GM18508 (cell line): ENCODE measurements around the gene CFAP251.

Experiments used
- ATAC-seq: cut with Tn5 transposase; IDR thresholded peaks from one replicate; pipeline ENCODE4 v1.9.1; 2021; ENCODE audit warnings: moderate number of reproducible peaks; ENCODE audit not compliant: insufficient read depth, unreplicated experiment

The CFAP251 gene

DNA sequence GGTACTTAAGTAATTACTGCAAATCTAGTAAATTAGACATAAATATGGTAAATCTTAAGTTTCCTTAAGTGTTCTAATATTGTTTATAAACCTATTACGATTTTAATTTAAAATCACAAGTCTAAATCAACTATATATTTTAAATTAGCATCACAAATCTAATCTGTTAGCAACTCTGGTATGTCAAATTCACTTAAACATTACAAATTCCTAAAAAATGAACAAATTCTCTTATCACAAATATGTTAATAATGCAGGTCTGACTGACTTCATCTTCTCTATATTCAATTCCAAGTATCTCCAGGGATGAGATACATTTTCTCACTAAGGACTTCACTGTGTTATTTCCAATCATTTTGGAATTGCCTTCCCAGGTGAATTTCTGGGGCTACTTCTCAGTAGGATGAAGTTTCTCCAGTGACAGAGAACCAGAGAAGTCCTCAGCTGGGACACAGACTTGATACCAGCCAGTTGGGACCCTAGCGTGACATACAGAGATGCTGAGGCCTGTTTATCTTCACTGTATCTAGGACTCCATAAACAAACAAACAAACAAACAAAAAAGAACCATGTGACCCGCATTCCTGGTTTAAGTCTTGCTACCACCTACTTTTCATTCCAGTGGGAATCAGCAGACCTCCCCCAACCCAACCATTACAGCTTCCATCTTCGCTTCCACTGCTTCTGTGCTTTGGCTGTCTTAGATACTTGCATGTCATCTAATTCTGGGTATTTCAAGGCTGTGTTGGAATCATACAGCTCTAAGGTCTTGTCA, 21.8 kb downstream of the CFAP251 start:
- no peak for ATAC-seq

DNA sequence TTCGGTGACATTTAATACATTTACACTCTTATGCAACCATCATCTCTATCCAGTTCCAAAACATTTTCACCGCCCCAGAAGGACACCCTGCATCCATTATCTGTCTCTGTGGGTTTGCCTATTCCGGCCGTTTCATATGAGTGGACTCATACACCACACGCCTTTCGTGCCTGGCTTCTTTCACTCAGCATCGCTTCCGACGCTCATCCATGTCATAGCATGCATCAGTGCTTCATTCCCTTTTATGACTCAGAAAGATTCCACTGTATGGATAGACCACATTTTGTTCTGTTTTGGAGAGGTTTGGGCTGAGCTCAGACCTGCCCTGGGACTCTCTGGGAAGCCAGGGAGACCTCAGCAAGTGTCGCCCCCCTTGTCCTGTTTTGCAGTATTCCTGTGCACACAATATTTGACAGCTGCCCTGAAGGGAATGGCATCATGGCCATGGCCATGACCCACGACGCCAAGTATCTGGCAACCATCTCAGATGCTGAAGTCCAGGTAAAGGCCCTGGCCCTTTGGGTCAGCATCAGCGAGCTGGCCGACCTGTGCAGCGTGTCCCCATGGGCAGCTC, 23.8 kb downstream of the CFAP251 start:
- no peak for ATAC-seq

DNA sequence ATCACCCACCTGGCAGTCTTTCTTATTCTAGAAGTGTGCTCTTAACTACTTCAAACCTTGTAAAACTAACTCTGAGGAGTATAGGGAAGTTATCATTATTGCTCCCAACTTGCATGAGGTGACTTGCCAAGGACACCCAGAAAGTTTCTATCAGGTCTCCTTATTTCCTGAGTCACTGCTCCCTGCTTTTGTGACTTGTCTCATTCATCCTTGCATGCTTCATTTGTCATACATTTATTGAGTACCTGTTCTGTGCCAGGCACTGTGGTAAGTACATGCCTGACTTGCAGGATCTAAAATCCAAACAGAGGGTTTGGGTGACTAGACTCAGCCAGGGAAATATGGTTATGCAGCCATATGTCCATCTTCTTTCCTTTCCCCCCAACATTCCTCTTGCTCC, 25.5 kb downstream of the CFAP251 start:
- ATAC-seq, result no peak

DNA sequence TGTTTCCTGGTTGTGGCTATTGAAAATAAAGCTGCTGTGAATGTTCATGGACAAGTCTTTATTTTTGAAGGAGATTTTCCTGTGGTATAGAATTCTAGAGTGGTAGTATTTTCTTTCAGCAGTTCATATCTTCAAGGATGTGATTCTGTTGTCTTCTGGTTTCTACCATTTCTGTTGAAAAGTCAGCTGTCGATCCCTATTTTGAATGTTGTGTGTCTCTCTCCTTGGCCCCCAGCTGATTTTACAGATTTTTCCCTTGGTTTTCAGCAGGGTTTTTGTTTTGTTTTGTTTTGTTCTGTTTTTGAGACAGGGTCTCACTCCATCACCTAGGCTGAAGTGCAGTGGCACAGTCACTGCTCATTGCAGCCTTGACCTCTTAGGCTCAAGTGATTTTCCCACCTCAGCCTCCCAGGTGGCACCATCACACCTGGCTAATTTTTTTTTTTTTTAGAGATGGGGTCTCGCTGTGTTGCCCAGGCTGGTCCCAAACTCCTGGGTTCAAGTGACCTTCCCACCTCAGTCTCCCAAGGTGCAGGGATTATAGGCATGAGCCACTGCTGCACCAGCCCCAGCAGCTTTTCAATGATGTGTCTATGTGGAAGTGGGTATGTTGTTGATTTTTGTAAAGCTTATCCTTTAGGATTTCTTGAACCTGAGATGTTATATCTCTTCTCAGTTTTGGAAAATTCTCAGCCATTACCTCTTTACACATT, 28.1 kb downstream of the CFAP251 start:
- ATAC-seq, result no peak

DNA sequence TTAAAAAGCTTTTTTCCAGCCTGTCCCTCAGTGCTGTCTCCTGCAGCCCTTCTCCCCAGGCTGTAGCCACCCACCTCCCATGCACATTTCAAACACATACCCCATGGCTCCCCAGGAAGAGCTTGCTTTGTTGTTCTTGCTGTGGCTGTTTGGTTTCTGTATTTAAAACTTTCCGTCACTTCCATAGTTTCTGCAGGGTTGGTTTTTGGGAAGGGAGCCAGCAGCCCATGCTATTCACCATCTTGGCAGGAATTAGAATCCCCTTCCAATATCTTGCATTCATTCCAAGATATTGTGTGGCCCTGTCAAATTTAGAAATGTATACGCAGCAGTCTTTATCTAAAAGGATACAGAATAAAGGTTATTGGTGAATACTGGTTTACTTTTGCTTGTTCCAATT, 29.6 kb downstream of the CFAP251 start:
- ATAC-seq, result no peak

DNA sequence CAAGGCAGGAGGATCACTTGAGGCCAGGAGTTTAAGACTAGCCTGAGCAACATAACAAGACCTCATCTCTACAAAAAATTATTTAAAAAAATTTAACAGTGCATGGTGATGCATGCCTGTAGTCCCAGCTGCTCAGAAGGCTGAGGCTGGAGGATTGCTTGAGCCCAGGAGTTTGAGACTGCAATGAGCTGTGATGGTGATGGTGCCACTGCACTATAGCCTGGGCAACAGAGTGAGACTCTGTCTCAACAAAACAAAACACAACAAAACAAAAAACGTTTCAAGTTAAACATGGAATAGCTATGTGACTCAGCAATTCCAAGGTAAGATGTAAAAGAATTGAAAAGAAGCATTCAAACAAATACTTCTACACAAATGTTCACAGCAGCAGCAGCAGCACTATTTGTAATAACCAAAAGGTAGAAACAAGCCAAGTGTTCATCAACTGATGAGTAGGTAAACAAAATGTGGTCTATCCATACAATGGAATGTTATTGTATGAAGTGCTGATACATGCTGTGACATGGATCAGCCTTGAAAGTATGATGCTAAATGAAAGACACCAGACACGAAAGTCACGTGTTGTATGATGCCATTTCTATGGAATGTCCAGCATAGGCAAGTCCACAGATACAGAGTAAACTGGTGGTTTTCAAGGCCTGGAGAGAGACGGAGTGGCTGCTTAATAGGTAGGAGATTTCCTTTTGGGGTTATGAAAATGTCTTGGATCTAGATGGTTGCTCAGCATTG, 31.4 kb downstream of the CFAP251 start:
- ATAC-seq, result no peak

DNA sequence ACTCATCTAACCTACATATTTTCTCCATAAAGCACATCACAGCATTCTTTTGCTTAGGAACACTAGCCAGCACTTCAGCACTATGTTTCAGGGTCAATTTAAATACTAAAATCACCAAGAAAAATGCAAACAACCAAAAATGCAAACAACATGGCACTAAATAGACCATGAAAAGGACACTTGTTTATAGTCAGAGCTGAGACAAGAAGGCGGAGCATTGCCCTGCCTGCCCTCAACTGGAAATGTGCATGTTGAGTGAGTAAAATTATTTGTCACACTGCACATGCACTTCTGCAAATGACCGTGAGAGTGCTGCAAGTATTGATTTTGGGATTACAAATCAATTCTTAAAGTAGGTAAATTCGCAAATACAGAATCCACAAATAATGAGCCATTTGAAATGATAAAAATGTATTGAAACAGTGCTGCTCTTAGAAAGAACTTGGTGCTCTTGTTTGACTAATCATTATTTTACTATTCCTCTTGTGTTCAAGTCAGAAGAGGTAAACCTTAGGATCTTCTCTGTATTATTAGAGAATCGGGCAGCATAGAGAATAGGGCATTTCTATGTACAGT, 34.8 kb downstream of the CFAP251 start:
- no peak for ATAC-seq

DNA sequence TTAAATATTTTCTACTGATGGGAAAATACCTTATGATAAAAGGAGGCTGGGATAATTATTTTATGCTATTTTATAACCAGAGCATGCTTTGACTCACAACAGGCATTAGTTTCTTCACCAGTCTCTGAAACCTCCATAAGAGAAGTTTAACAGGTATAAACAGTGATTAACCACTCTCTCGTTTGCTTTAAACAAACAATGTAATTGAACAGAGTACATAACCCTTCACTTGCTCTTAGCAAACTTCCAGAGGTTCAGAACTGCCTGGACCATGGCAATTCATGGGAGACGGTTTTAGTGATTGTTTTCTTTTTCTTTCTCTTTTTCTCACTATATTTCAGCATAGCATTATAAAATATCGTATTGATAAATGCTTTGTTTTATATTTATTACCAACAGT, 35.3 kb downstream of the CFAP251 start:
- no peak for ATAC-seq

DNA sequence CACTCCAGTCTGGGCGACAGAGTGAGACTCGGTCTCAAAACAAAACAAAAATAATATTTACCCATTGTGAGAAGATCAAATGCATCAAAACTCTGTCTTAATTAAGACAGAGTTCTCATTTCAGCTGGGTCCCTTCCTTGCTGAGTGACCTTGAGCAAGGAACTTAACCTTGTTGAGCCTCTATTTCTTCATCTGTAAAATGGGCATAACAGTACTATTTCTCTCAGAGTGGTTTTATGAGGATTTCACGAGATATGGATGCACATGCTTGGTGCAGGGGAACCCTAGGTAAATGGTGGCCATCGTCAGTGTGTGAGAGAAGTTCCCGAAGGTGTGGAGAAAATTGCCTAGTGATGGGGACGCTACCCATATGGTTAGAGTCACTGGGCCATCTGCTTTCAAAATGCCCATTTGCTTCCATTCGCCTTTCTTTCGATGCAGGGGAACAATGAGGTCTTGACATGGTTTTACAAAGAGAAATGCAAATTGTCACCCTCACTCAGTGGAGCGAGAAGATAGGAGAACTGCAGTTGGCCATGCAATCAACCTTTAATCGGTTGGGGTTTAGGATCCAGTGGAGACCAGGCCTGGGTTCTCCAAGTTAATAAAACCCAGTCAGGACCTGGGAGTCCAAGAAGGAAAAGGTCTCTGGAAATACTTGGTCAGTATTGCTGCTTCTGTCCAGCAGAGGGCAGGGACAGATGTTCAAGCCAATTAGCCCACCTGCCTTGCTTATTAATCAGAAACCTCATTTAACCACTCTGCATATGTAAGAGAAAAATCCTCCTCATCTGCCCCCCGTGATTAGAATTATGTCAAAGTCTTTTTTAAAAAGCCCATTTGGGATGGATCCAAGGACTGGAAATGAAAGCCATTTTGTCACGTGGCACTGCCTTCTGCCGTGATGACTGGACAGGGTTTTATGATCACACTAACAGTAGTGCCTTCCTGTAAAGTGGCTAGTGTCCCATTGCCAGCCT, 37.2 kb downstream of the CFAP251 start:
- no peak for ATAC-seq

DNA sequence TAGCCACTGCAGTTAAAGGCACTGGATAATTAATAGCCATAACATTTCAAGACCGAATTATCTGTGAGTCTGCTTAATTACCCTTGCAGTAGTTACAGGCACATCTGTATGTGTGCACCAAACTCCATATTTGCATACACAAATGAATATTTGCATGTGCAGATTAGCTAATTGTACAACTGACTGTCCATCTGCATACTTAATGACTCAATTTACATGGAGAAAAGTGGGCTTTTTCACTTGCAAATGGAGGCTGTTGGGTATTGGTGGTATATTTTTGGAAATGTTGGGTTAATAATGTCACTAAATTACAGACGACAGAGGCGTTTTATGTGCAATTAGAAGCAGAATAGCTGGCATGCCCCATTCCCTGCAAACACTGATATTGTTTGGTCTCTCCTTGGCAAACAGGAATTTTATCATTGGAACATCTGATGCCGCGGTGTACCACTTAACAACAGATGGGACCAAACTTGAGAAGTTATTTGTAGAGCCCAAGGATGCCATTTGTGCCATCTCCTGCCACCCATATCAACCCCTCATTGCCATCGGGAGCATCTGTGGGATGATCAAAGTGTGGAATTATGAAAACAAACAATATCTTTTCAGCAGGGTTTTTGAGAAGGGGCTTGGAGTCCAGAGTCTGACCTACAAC, 39.6 kb downstream of the CFAP251 start:
- no peak for ATAC-seq

DNA sequence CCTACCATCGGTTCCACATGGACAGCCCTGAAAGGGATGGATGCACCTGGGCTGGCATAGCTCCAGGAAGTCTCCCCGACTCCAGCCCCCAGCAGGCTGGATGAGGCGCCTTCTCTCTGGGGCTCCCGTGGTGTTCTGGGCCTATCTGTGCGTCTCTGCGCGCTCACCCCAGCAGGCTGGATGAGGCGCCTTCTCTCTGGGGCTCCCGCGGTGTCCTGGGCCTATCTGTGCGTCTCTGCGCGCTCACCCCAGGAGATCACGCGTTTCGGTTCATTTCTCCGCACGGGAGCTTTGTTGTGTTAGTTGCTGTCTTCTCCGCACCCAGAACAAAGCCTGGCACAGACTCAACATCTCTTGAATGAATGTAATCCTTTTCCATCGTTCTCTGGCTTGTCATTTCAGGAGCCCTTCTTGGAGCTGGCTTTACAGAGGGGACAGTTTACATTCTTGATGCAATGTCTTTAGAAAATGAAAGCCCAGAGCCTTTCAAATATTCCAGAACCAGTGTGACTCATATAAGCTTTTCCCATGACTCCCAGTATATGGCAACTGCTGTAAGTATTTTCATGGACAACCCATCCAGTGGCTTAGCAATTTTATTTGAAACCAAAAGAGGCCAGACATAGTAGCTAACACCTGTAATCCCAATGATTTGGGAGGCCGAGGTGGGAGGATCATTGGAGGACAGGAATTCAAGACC, 40.3 kb downstream of the CFAP251 start:
- no peak for ATAC-seq

DNA sequence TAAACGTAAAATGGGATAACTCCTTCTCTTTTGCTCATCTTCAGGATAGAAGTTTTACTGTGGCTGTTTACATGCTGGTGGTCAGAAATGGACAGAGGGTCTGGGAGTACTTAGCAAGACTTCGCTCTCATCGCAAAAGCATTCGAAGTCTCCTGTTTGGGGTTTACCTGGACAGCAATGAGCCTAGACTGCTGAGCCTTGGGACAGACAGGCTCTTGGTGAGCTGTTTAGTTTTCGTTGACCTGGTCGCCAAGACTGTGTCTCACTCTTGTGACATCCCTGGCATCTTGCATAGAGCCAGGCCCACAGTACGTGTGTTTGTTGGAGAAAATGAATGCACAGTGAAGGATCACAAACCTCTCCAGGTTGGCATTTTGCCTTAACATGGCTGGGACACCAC, 42.1 kb downstream of the CFAP251 start:
- no peak for ATAC-seq

DNA sequence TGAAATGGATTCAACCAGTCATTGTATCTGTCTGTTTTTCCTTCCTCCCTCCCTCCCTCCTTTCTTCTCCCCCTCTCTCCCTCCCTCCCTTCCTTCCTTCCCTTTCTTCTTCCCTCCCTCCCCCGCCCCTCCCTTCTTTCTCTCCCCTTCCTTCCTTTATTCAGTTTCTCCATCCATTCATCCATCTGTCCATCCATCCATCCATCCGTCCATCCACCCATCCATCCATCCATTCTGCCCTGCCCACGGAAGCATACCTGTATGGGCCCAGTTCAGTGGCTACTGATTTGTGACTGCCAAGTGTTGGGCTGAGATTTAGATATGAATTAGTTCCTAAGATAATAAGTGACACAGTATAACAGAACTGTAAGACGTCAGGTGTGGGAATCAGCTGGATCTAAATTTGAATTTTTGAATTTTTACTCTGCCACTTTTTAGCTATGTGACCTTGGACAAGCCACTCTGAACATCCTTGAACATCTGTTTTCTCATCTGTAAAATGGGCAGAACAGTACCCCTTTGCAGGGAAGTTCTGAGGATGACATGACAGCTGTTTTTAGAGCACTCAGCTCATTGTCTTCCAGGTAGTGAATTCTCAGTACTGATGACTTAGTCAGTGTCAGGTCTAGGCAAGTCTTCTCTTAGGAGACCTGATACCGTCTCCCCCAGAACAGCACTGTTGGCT, 42.9 kb downstream of the CFAP251 start:
- no peak for ATAC-seq

DNA sequence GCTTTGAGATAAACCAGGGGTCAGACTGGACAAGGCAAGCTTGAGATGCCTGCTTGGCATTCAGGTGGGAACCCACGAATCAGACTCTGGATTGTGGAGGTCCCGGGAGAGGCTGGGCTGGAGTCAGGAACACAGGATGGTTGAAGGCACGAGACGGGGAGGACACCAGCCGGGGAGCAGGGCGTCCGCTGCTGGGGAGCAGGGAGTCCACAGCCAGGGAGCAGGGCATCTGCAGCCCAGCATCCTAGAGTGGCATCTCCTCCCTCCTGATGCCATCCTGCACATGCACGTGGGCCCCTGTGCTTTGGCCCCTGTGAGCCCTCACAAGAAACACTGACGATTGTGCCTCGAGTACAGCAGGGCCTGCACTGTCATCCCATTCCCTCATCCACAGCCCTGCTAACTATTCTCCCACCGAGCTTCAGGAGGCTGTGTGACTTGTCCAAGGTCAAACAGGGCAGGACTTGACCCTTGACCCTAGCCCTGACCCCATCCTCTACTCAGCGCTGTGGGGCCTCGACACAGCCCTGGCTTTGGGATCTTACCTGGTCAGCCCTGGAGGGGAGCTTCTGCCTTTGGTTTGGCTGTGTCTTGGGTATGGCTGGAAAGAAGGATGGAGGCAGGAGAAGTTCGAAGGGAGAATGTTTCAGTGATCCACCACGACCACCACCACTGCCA, 45.1 kb downstream of the CFAP251 start:
- ATAC-seq, result no peak

DNA sequence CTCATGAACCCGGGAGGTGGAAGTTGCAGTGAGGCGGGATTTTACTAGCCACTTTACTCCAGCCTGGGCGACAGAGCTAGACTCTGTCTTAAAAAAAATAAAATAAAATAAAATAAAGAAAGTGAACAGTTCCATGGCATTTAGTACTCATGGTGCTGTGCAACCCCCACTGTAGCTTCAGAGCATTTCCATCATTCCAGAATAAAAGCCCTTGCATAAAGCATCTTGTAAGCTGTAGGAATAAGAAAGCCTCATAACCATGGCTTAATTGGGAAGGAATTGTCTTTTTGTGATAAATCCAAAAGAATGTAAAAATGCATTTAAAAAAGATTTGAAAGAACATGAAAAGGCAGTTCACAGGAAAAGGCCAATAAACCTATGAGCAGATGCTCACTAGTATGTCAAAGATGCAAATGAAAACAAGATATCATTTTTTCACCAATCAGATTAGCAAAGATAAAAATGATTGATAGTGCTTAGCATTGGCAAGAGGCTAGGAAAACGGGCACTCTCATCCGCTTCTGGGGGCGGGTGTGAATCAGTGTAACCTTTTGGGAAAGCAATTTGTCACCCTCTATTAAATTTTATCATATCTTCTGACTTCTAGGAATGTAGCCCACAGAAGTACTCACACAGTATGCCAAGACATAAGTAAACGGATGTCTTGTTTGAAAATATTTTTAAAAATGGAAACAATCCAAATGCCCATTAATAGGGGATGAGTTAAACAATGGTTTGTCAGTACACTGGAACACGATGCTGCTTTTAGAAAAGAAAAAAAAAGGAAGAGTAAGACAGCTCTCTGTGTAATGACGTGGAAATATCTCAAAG, 46.6 kb downstream of the CFAP251 start:
- no peak for ATAC-seq

DNA sequence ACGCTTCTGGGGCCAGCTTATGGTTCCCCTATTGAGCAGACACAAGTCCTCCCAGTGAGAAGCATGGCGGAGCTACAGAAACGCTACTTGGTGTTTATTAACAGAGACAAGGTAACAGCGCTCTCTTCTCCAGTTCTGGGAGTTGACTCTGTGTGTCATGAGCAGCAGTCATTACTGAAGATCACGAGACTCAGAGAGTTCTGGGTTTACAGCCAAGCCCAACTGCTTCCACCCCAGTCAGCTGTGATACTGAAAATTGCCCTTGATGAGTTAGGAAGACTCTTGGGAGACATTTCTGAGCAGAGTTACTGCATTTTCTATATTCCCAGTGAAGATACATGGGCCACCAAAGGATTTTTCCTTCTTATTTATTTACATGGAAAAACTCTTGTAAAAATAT, 48.6 kb downstream of the CFAP251 start:
- ATAC-seq, result no peak
